K562 (cell line): ENCODE data around the gene CFAP58. TPM values are rescaled to one million over a fixed set of nuclear protein-coding genes. Genes with fewer than 3 reads are reported as not detected.

ENCODE experiments used
- ARNT ChIP-seq, 2 experiments: fragments of 450-650 bp; IDR thresholded peaks; 2 replicates each; pipeline ENCODE4 v1.6.1; 2016; ENCODE audit warnings: mild to moderate bottlenecking in 1 of 2
- CHD2 ChIP-seq: IDR thresholded peaks from 2 replicates; pipeline ENCODE4 v1.6.1; 2011; ENCODE audit warnings: low read depth, low read length
- HMG20B ChIP-seq: fragments of 250-450 bp; sonication (Bioruptor Pico); IDR thresholded peaks from 2 replicates; pipeline ENCODE4 v1.5.0; 2021; ENCODE audit warnings: mild to moderate bottlenecking
- ILF3 ChIP-seq: fragments of 450-650 bp; IDR thresholded peaks from 2 replicates; pipeline ENCODE4 v1.6.1; 2018; ENCODE audit warnings: antibody characterized with exemption, mild to moderate bottlenecking, moderate library complexity, borderline replicate concordance
- MAZ ChIP-seq, 2 experiments: fragments of 450-650 bp in 1 of 2; sonication (generic) in 1 of 2; formaldehyde crosslinking; IDR thresholded peaks in 1 of 2; conservative IDR thresholded peaks in 1 of 2; 2 replicates each; pipeline versions ENCODE4 v1.4.0 to v1.5.0; 2020; ENCODE audit warnings: mild to moderate bottlenecking in 1 of 2, missing genetic modification reagents in 1 of 2
- MED1 ChIP-seq: sonication (generic); formaldehyde crosslinking; IDR thresholded peaks from 2 replicates; pipeline ENCODE4 v1.8.1; 2023; ENCODE audit warnings: missing genetic modification reagents, borderline replicate concordance
- PCBP2 ChIP-seq: fragments of 200-400 bp; formaldehyde crosslinking; IDR thresholded peaks from 2 replicates; pipeline ENCODE4 v1.6.1; 2018; ENCODE audit warnings: low read length, low read depth, mild to moderate bottlenecking, moderate library complexity; ENCODE audit not compliant: poor library complexity, severe bottlenecking
- RBBP5 ChIP-seq: fragments of 200-600 bp; sonication (generic); IDR thresholded peaks from 2 replicates; pipeline ENCODE4 v1.6.1; 2012; ENCODE audit warnings: borderline replicate concordance, mild to moderate bottlenecking, low read length, control low read depth, inconsistent platforms; ENCODE audit not compliant: insufficient read depth, poor library complexity, severe bottlenecking
- RBM14 ChIP-seq: fragments of 200-400 bp; formaldehyde crosslinking; IDR thresholded peaks from 2 replicates; pipeline ENCODE4 v1.6.1; 2018; ENCODE audit warnings: low read depth, mild to moderate bottlenecking, low read length, moderate library complexity, borderline replicate concordance; ENCODE audit not compliant: insufficient read depth
- RBM22 ChIP-seq: fragments of 200-400 bp; formaldehyde crosslinking; IDR thresholded peaks from 2 replicates; pipeline ENCODE4 v1.6.1; 2018; ENCODE audit warnings: low read length, low read depth; ENCODE audit not compliant: poor library complexity, severe bottlenecking
- SLC30A9 ChIP-seq: fragments of 250-450 bp; sonication (Bioruptor Pico); IDR thresholded peaks from 2 replicates; pipeline ENCODE4 v1.8.0; 2022; ENCODE audit warnings: mild to moderate bottlenecking, moderate library complexity
- THRB ChIP-seq: fragments of 450-650 bp; formaldehyde crosslinking; conservative IDR thresholded peaks from 2 replicates; pipeline ENCODE4 v1.4.0; 2022; ENCODE audit warnings: mild to moderate bottlenecking, missing genetic modification characterization
- TRIM24 ChIP-seq, 2 experiments: fragments of 450-650 bp; IDR thresholded peaks; 2 replicates each; pipeline ENCODE4 v1.6.1; 2016
- TSHZ1 ChIP-seq: fragments of 250-450 bp; sonication (Bioruptor Pico); IDR thresholded peaks from 2 replicates; pipeline ENCODE4 v1.4.0; 2020; ENCODE audit warnings: mild to moderate bottlenecking, moderate library complexity
- ZFP30 ChIP-seq: fragments of 250-450 bp; sonication (Bioruptor Pico); IDR thresholded peaks from 2 replicates; pipeline ENCODE4 v1.8.0; 2022; ENCODE audit warnings: moderate library complexity, mild to moderate bottlenecking, inconsistent platforms, borderline replicate concordance
- ZNF140 ChIP-seq: fragments of 250-450 bp; sonication (Bioruptor Pico); IDR thresholded peaks from 2 replicates; pipeline ENCODE4 v1.8.0; 2021; ENCODE audit warnings: moderate library complexity, mild to moderate bottlenecking, inconsistent platforms
- ZNF143 ChIP-seq: sonication (generic); formaldehyde crosslinking; IDR thresholded peaks from 2 replicates; pipeline ENCODE4 v1.9.0; 2022; ENCODE audit warnings: mild to moderate bottlenecking, missing genetic modification reagents
- ZNF583 ChIP-seq: fragments of 250-450 bp; sonication (Bioruptor Pico); IDR thresholded peaks from 2 replicates; pipeline ENCODE4 v1.4.0; 2020
- polyA plus RNA-seq, 8 experiments: library from polyadenylated mRNA; depleted of rRNA in 4 of 8; stranded (reverse) in 5 of 8; unstranded in 3 of 8; fragments of >200 nt; fragmentation: Nextera tagmentation in 2 of 8; fragmentation: Illumina TruSeq in 1 of 8; extraction: Ambion mirVana in 2 of 8; extraction: Trizol in 1 of 8; gene quantifications; 2 replicates each; pipeline versions ENCODE4 v1.2.1 to v1.2.3, GENCODE V29; 2011 to 2014; ENCODE audit warnings: inconsistent platforms in 1 of 8, missing spikeins in 1 of 8
- total RNA-seq, 7 experiments: library from RNA; depleted of rRNA in 6 of 7; stranded (reverse); fragments of >200 nt in 6 of 7; fragmentation: Illumina TruSeq in 2 of 7; extraction: Trizol in 2 of 7; gene quantifications; 2 replicates each; pipeline versions ENCODE4 v1.2.1 to v1.2.3, GENCODE V29; 2011 to 2021; ENCODE audit warnings: low replicate concordance in 1 of 7
- TF ChIP-seq, protein P1 (sequence below), 2 experiments: fragments of 250-450 bp in 1 of 2; fragments of 450-650 bp in 1 of 2; sonication (Bioruptor Pico) in 1 of 2; IDR thresholded peaks; 2 replicates each; pipeline versions ENCODE4 v1.6.1 to v1.8.0; 2016 to 2021; ENCODE audit warnings: mild to moderate bottlenecking in 2 of 2, moderate library complexity in 2 of 2, missing compliant biosample characterization in 1 of 2, missing genetic modification characterization in 1 of 2
- TF ChIP-seq, protein P2 (sequence below): sonication (generic); formaldehyde crosslinking; IDR thresholded peaks from 2 replicates; pipeline ENCODE4 v1.8.1; 2023; ENCODE audit warnings: mild to moderate bottlenecking, missing genetic modification reagents

The CFAP58 gene
- total and polyA plus RNA-seq, 9 of the 15 experiments (the other 6 are each of a cell fraction or from before 2014, with no cell fraction given), result 0.08 to 2.0 (median 0.71) TPM

GRCh38 chr10:104332243-104333031, 21.2 kb upstream of the CFAP58 start (continued):
- no peak for TF ChIP-seq RBBP5
- no peak for TF ChIP-seq SLC30A9 (CRISPR knock-in tag)
- no peak for TF ChIP-seq RBM14
- no peak for TF ChIP-seq TRIM24 (IDR thresholded peaks at IDR 0.05)
- TF ChIP-seq ILF3, result no peak
- no peak for TF ChIP-seq ZNF143
- no peak for TF ChIP-seq PCBP2
- no peak for TF ChIP-seq THRB
- TF ChIP-seq RBM22, result no peak
- no peak for TF ChIP-seq ZFP30 (CRISPR knock-in tag)
- TF ChIP-seq MED1 (CRISPR knock-in tag), result no peak
- TF ChIP-seq ARNT (IDR thresholded peaks at IDR 0.05), result no peak
- TF ChIP-seq HMG20B (CRISPR knock-in tag), result no peak
- TF ChIP-seq, protein P1, sequence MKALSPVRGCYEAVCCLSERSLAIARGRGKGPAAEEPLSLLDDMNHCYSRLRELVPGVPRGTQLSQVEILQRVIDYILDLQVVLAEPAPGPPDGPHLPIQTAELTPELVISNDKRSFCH (CRISPR knock-in tag; IDR thresholded peaks at IDR 0.05), result no peak
- TF ChIP-seq, protein P1 (tag; IDR thresholded peaks at IDR 0.05), result no peak
- TF ChIP-seq CHD2, result no peak
- TF ChIP-seq, protein P2, sequence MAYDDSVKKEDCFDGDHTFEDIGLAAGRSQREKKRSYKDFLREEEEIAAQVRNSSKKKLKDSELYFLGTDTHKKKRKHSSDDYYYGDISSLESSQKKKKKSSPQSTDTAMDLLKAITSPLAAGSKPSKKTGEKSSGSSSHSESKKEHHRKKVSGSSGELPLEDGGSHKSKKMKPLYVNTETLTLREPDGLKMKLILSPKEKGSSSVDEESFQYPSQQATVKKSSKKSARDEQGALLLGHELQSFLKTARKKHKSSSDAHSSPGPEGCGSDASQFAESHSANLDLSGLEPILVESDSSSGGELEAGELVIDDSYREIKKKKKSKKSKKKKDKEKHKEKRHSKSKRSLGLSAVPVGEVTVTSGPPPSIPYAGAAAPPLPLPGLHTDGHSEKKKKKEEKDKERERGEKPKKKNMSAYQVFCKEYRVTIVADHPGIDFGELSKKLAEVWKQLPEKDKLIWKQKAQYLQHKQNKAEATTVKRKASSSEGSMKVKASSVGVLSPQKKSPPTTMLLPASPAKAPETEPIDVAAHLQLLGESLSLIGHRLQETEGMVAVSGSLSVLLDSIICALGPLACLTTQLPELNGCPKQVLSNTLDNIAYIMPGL, result no peak
- no peak for TF ChIP-seq MAZ (CRISPR knock-in tag; conservative IDR thresholded peaks at IDR 0.05 in 1 of 2, IDR thresholded peaks at IDR 0.05 in 1 of 2)
- TF ChIP-seq ZNF140, result no peak
- no peak for TF ChIP-seq ZNF583 (CRISPR knock-in tag)
- TF ChIP-seq TSHZ1 (CRISPR knock-in tag), result no peak
